Ovary (tissue), 9 donors: ENCODE data around the gene GPR50. TPM values are rescaled to one million over a fixed set of nuclear protein-coding genes. Genes with fewer than 3 reads are reported as not detected.

Experiments
- DNase-seq, 5 donors: peaks; one replicate each; pipeline ENCODE4 v3.0.0-alpha.2; 2019 to 2020
- H3K27ac ChIP-seq, 2 donors: fragments of 200-600 bp; one replicate each; pipeline versions ENCODE4 v1.5.1 to v1.8.0; 2019 to 2022
- H3K27me3 ChIP-seq: fragments of 200-600 bp; one replicate; pipeline ENCODE4 v1.8.0; 2022
- H3K36me3 ChIP-seq: fragments of 200-600 bp; sonication (generic); one replicate; pipeline ENCODE4 v1.5.1; 2019
- H3K4me1 ChIP-seq: one replicate; pipeline ENCODE4 v1.8.1; 2013; ENCODE audit warnings: mild to moderate bottlenecking, moderate library complexity; ENCODE audit not compliant: insufficient read depth
- H3K4me3 ChIP-seq: fragments of 200-600 bp; sonication (generic); one replicate; pipeline ENCODE4 v1.5.1; 2017
- H3K9me3 ChIP-seq, 2 donors: fragments of 200-600 bp in 1 of 2; sonication (generic) in 1 of 2; one replicate each; pipeline versions ENCODE4 v1.5.1 to v1.8.1; 2013 to 2019; ENCODE audit warnings: mild to moderate bottlenecking in 1 of 2, moderate library complexity in 1 of 2
- CTCF ChIP-seq, 3 donors: fragments of 450-650 bp in 2 of 3; fragments of 200-600 bp in 1 of 3; IDR thresholded peaks; one replicate each; pipeline versions ENCODE4 v1.5.1 to v1.8.0; 2016 to 2022; ENCODE audit warnings: antibody characterized with exemption in 3 of 3, mild to moderate bottlenecking in 1 of 3
- EP300 ChIP-seq: sonication (generic); formaldehyde crosslinking; IDR thresholded peaks from one replicate; pipeline ENCODE4 v1.6.1; 2017; ENCODE audit warnings: antibody characterized with exemption
- POLR2A ChIP-seq: fragments of 450-650 bp; IDR thresholded peaks from one replicate; pipeline ENCODE4 v1.6.1; 2017; ENCODE audit warnings: antibody characterized with exemption, mild to moderate bottlenecking, moderate library complexity
- WGBS, 3 donors: extraction: QIAGEN DNeasy Blood & Tissue Kit in 1 of 3; methylation state at CpG; one replicate each; pipeline versions ENCODE4 v1.1.5 to v1.1.7; 2013 to 2017; 5-methylcytosine and 5-hydroxymethylcytosine counted together
- intact Hi-C, 4 donors: fragments of 100-400 bp; cut with DNase I; formaldehyde crosslinking; loops; one replicate each; pipeline versions ENCODE4 v1.11.0 to v1.15.1; 2022 to 2023
- polyA plus RNA-seq, 2 donors: library from polyadenylated mRNA; stranded (reverse); fragments of 200-250 nt in 1 of 2; fragments of 350-450 nt in 1 of 2; fragmentation: Illumina TruSeq in 1 of 2; extraction: RNeasy Lipid Tissue Mini Kit (QIAGEN cat#74804) in 1 of 2; gene quantifications; one replicate each; pipeline ENCODE4 v1.2.3, GENCODE V29; 2013 to 2014
- total RNA-seq, 7 donors: library from RNA; depleted of rRNA in 2 of 7; stranded (reverse); fragments of >200 nt in 2 of 7; fragmentation: NEBNext Ultra II Directional in 3 of 7; extraction: Animal tissue kit (Norgen Biotek cat#: 25700) in 3 of 7; gene quantifications; one replicate each; pipeline versions ENCODE4 v1.1.0 to v1.2.4, GENCODE V29; 2016 to 2023
- donor health status: DM: no; HTN: no; CAD: no; lungs with moderate emphysema.
- donor health status: DM: no; HTN: no; CAD: no.
- donor health status: Bipolar disorder and iron deficiency.
- donor health status: DM: yes; HTN: yes; CAD: no.
- donor health status: DM: no; HTN: no; CAD: no.
- donor health status: DM: yes; HTN: yes; CAD: no.

Gene GPR50
- total and polyA plus RNA-seq, 9 donors, result not detected

- Histone ChIP-seq H3K4me3 (no peak overlapping the region), H3K9me3 (no peaks in the 10 kb centered on the region), H3K4me1 (no peaks in the 10 kb centered on the region), H3K27me3 (no peaks in the 10 kb centered on the region), H3K36me3 (no peaks in the 10 kb centered on the region), H3K27ac (no peak overlapping the region)
- 29 to 48% (median 33%) methylated on average over 6 of the region's 6 CpGs for WGBS, 3 donors
- DNase-seq, result no peak
- no peak for TF ChIP-seq EP300
- no peak for TF ChIP-seq CTCF (IDR thresholded peaks at IDR 0.05)
- TF ChIP-seq POLR2A, result no peak
- intact Hi-C loops, result no loop called here
Observed at GRCh38 chrX:151153667-151154066, 22.7 kb upstream of the GPR50 start.

GRCh38 chrX:151155234-151155633, 21.1 kb upstream of the GPR50 start:
- WGBS, 3 donors, result 37 to 52% (median 42%) methylated on average over 4 of the region's 4 CpGs
- intact Hi-C loops, result no loop called here
- DNase-seq, result no peak

GRCh38 chrX:151161690-151162089, 14.7 kb upstream of the GPR50 start:
- no peak overlapping the region for H3K27ac ChIP-seq
- H3K27me3 ChIP-seq, result no peaks in the 10 kb centered on the region
- 51 to 59% (median 54%) methylated on average over 4 of the region's 4 CpGs for WGBS, 3 donors
- no peak overlapping the region for H3K4me3 ChIP-seq
- TF ChIP-seq POLR2A (no peak), EP300 (no peak), CTCF (IDR thresholded peaks at IDR 0.05) (no peak)
- no peak for DNase-seq
- intact Hi-C loops, result no loop called here
- no peaks in the 10 kb centered on the region for H3K4me1 ChIP-seq
- no peaks in the 10 kb centered on the region for H3K9me3 ChIP-seq
- no peaks in the 10 kb centered on the region for H3K36me3 ChIP-seq

More at GRCh38 chrX:151155234-151155633, 21.1 kb upstream of the GPR50 start:
- H3K9me3 ChIP-seq, result no peaks in the 10 kb centered on the region
- H3K27ac ChIP-seq, result no peak overlapping the region
- TF ChIP-seq CTCF (IDR thresholded peaks at IDR 0.05) (no peak), POLR2A (no peak), EP300 (no peak)
- H3K4me1 ChIP-seq, result no peaks in the 10 kb centered on the region
- H3K36me3 ChIP-seq, result no peaks in the 10 kb centered on the region
- H3K27me3 ChIP-seq, result no peaks in the 10 kb centered on the region
- H3K4me3 ChIP-seq, result no peak overlapping the region

GRCh38 chrX:151167791-151168345, 8.5 kb upstream of the GPR50 start:
- DNase-seq, result no peak

More at GRCh38 chrX:151167791-151168345, 8.5 kb upstream of the GPR50 start:
- no peaks in the 10 kb centered on the region for H3K9me3 ChIP-seq
- TF ChIP-seq CTCF (IDR thresholded peaks at IDR 0.05), result no peak
- TF ChIP-seq POLR2A, result no peak
- no peak for TF ChIP-seq EP300
- no peaks in the 10 kb centered on the region for H3K4me1 ChIP-seq
- no peak overlapping the region for H3K27ac ChIP-seq
- H3K36me3 ChIP-seq, result no peaks in the 10 kb centered on the region
- H3K27me3 ChIP-seq, result no peaks in the 10 kb centered on the region
- intact Hi-C loops, result no loop called here
- WGBS, 3 donors, result 57 to 66% (median 64%) methylated on average over 7 of the region's 7 CpGs
- no peak overlapping the region for H3K4me3 ChIP-seq
